HFFc6 (cell line): ENCODE results near the gene MAFG. TPM values are rescaled to one million over a fixed set of nuclear protein-coding genes. Genes with fewer than 3 reads are reported as not detected.

Source experiments
- DNase-seq: peaks from one replicate; pipeline ENCODE4 v3.0.0-alpha.2; 2018
- H3K27ac Mint-ChIP-seq: 2 replicates; pipeline ENCODE4 v1.8.0; 2020; ENCODE audit warnings: mild to moderate bottlenecking, mixed read lengths
- H3K27me3 Mint-ChIP-seq: 2 replicates; pipeline ENCODE4 v1.8.0; 2021; ENCODE audit warnings: mild to moderate bottlenecking, moderate library complexity, mixed read lengths; ENCODE audit not compliant: insufficient read depth
- H3K36me3 Mint-ChIP-seq: 2 replicates; pipeline ENCODE4 v1.8.0; 2021; ENCODE audit warnings: low read depth, mixed read lengths
- H3K4me1 Mint-ChIP-seq: 2 replicates; pipeline ENCODE4 v1.8.0; 2020; ENCODE audit warnings: low read depth, mixed read lengths
- H3K4me3 Mint-ChIP-seq: 2 replicates; pipeline ENCODE4 v1.8.0; 2020; ENCODE audit warnings: mild to moderate bottlenecking, moderate library complexity, mixed read lengths
- H3K9me3 Mint-ChIP-seq: 2 replicates; pipeline ENCODE4 v1.8.0; 2020; ENCODE audit warnings: mild to moderate bottlenecking, mixed read lengths
- CTCF ChIP-seq: fragments of 200-600 bp; sonication (generic); IDR thresholded peaks from 2 replicates; pipeline ENCODE4 v1.5.0; 2021; ENCODE audit warnings: antibody characterized with exemption, mild to moderate bottlenecking
- total RNA-seq, 6 experiments: library from RNA; stranded (reverse); fragmentation: NEBNext Ultra II Directional; extraction: Animal tissue kit (Norgen Biotek cat#: 25700); gene quantifications; 2 replicates in 1 of 6; 3 replicates in 5 of 6; pipeline ENCODE4 v1.2.3, GENCODE V29; 2021

Gene MAFG
- total RNA-seq, 6 experiments from 2014 or later, result 17.7 to 22.4 (median 18.2) TPM

- TF ChIP-seq CTCF, result no peak
- DNase-seq, result no peak
- H3K36me3 Mint-ChIP-seq, result no peaks in the 10 kb centered on the region
- peaks cover 12% of the 10 kb centered on the region for H3K4me1 Mint-ChIP-seq
- H3K9me3 Mint-ChIP-seq, result no peaks in the 10 kb centered on the region
- H3K27ac Mint-ChIP-seq, result no peak overlapping the region
- peak overlapping the region; percentile 59; the same call in 1 of the 2 replicates for H3K4me3 Mint-ChIP-seq
- H3K27me3 Mint-ChIP-seq, result no peaks in the 10 kb centered on the region; the same call in none of the 2 replicates
Observed at GRCh38 chr17:81929253-81930141, 2.0 kb upstream of the MAFG start.

- no peaks in the 10 kb centered on the region; the same call in none of the 2 replicates for H3K27me3 Mint-ChIP-seq
- no peak overlapping the region for H3K27ac Mint-ChIP-seq
- peaks cover 17% of the 10 kb centered on the region for H3K4me1 Mint-ChIP-seq
- H3K9me3 Mint-ChIP-seq, result no peaks in the 10 kb centered on the region
- no peak for DNase-seq
- H3K36me3 Mint-ChIP-seq, result no peaks in the 10 kb centered on the region
- TF ChIP-seq CTCF, result no peak
- peak overlapping the region; percentile 71 for H3K4me3 Mint-ChIP-seq
Observed at GRCh38 chr17:81928544-81929252, 1.2 kb upstream of the MAFG start.

GRCh38 chr17:81927152-81927652, 333 bp downstream of the MAFG start:
- H3K9me3 Mint-ChIP-seq, result no peaks in the 10 kb centered on the region
- H3K36me3 Mint-ChIP-seq, result no peaks in the 10 kb centered on the region
- no peaks in the 10 kb centered on the region; the same call in 1 of the 2 replicates for H3K27me3 Mint-ChIP-seq
- H3K27ac Mint-ChIP-seq, result peak overlapping the region; percentile 46; the same call in 1 of the 2 replicates
- peaks cover 17% of the 10 kb centered on the region for H3K4me1 Mint-ChIP-seq
- no peak for DNase-seq
- H3K4me3 Mint-ChIP-seq, result peak overlapping the region; percentile 49
- no peak for TF ChIP-seq CTCF

- no peaks in the 10 kb centered on the region for H3K36me3 Mint-ChIP-seq
- no peak for TF ChIP-seq CTCF
- H3K9me3 Mint-ChIP-seq, result no peaks in the 10 kb centered on the region
- H3K4me3 Mint-ChIP-seq, result peak overlapping the region; percentile 91
- no peaks in the 10 kb centered on the region; the same call in 1 of the 2 replicates for H3K27me3 Mint-ChIP-seq
- peaks cover 17% of the 10 kb centered on the region for H3K4me1 Mint-ChIP-seq
- DNase-seq, result peak; percentile 75
- H3K27ac Mint-ChIP-seq, result peak overlapping the region; percentile 88
Observed at GRCh38 chr17:81926451-81927151, 934 bp downstream of the MAFG start.

GRCh38 chr17:81925860-81926450, 1.6 kb downstream of the MAFG start:
- Mint-ChIP-seq H3K27ac (peak overlapping the region; percentile 88), H3K27me3 (no peaks in the 10 kb centered on the region; the same call in 1 of the 2 replicates), H3K4me1 (peaks cover 22% of the 10 kb centered on the region), H3K4me3 (peak overlapping the region; percentile 91), H3K9me3 (no peaks in the 10 kb centered on the region), H3K36me3 (peaks cover 4% of the 10 kb centered on the region; the same call in 1 of the 2 replicates)
- no peak for DNase-seq
- no peak for TF ChIP-seq CTCF
